ENCODE measurements around the gene ANKRD65.

DNA sequence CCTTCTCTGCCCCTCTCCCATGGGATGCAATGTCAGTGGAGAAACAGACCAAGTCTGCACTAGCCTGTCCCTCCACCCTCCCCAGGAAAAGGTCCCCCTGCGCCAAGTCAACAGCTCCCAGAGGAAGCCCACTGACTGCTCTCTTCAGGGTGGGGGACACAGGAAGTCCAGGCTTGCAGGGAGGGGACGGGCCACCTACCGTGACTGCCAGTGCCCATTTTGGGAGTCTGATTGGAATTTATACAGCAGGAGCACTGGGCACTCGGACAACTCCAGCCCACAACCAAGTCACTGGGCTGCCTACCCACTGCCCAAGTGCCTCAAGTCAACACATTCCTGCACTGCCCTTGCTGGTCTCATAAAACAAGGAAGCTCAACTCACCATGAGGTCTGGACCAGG, 28.1 kb downstream of the ANKRD65 start:
- TF ChIP-seq, protein P1, sequence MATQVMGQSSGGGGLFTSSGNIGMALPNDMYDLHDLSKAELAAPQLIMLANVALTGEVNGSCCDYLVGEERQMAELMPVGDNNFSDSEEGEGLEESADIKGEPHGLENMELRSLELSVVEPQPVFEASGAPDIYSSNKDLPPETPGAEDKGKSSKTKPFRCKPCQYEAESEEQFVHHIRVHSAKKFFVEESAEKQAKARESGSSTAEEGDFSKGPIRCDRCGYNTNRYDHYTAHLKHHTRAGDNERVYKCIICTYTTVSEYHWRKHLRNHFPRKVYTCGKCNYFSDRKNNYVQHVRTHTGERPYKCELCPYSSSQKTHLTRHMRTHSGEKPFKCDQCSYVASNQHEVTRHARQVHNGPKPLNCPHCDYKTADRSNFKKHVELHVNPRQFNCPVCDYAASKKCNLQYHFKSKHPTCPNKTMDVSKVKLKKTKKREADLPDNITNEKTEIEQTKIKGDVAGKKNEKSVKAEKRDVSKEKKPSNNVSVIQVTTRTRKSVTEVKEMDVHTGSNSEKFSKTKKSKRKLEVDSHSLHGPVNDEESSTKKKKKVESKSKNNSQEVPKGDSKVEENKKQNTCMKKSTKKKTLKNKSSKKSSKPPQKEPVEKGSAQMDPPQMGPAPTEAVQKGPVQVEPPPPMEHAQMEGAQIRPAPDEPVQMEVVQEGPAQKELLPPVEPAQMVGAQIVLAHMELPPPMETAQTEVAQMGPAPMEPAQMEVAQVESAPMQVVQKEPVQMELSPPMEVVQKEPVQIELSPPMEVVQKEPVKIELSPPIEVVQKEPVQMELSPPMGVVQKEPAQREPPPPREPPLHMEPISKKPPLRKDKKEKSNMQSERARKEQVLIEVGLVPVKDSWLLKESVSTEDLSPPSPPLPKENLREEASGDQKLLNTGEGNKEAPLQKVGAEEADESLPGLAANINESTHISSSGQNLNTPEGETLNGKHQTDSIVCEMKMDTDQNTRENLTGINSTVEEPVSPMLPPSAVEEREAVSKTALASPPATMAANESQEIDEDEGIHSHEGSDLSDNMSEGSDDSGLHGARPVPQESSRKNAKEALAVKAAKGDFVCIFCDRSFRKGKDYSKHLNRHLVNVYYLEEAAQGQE (IDR thresholded peaks at IDR 0.05; ENCODE audit: insufficient read depth in 1 of 2, low read depth in 2 of 2, low read length in 2 of 2) = no peak
- no peak for TF ChIP-seq TAF1 (IDR thresholded peaks at IDR 0.05; ENCODE audit: borderline replicate concordance, insufficient read depth, low read length)

Measured in PFSK-1 (cell line).